A673 (cell line): ENCODE results near the gene GRHL3. TPM values are rescaled to one million over a fixed set of nuclear protein-coding genes. Genes with fewer than 3 reads are reported as not detected.

Source experiments
- BruUV-seq: library from RNA; stranded (reverse); fragments of 400-500 nt; replicated peaks from 2 replicates; lab custom pipeline; 2021; lab: Mats Ljungman, UMichigan
- CTCF ChIA-PET: fragments of 300-600 bp; sonication (Branson Sonifier 250); formaldehyde crosslinking; loops from one replicate; lab custom pipeline; 2022; ENCODE audit warnings: antibody characterized with exemption; lab: Charles Lee
- POLR2A ChIA-PET: fragments of 300-600 bp; sonication (Branson Sonifier 250); formaldehyde crosslinking; loops from one replicate; lab custom pipeline; 2022; ENCODE audit warnings: antibody characterized with exemption; ENCODE audit not compliant: low non-redundant PET; lab: Charles Lee
- DNase-seq: peaks from one replicate; pipeline ENCODE4 v3.0.0-alpha.2; 2015; ENCODE audit warnings: low spot score
- H3K27ac ChIP-seq: fragments of 200-600 bp; sonication (generic); 2 replicates; pipeline ENCODE4 v1.5.1; 2016; ENCODE audit warnings: mixed run types, low read depth, mild to moderate bottlenecking, mixed read lengths, antibody characterized with exemption, low read length; ENCODE audit not compliant: poor library complexity, severe bottlenecking
- H3K27me3 ChIP-seq: fragments of 200-600 bp; sonication (generic); replicated peaks from 2 replicates; pipeline ENCODE4 v1.6.1; 2017; ENCODE audit warnings: mixed run types, low read depth, mild to moderate bottlenecking, mixed read lengths, antibody characterized with exemption, low read length; ENCODE audit not compliant: insufficient read depth, poor library complexity
- H3K36me3 ChIP-seq: fragments of 200-600 bp; sonication (generic); 2 replicates; pipeline ENCODE4 v1.6.1; 2016; ENCODE audit warnings: mixed run types, mild to moderate bottlenecking, mixed read lengths, antibody characterized with exemption, low read length; ENCODE audit not compliant: insufficient read depth, poor library complexity, severe bottlenecking
- H3K4me1 ChIP-seq: fragments of 200-600 bp; sonication (generic); 2 replicates; pipeline ENCODE4 v1.6.1; 2017; ENCODE audit warnings: mixed run types, mild to moderate bottlenecking, mixed read lengths, antibody characterized with exemption, low read length; ENCODE audit not compliant: insufficient read depth, poor library complexity, severe bottlenecking
- H3K4me3 ChIP-seq: fragments of 200-600 bp; sonication (generic); 2 replicates; pipeline ENCODE4 v1.5.1; 2016; ENCODE audit warnings: low read depth, mixed run types, mild to moderate bottlenecking, mixed read lengths, low read length; ENCODE audit not compliant: poor library complexity, severe bottlenecking
- H3K9me3 ChIP-seq: fragments of 200-600 bp; sonication (generic); 2 replicates; pipeline ENCODE4 v1.6.1; 2016; ENCODE audit warnings: mixed run types, low read depth, mild to moderate bottlenecking, mixed read lengths, antibody characterized with exemption, low read length; ENCODE audit not compliant: poor library complexity, severe bottlenecking
- EZH2 ChIP-seq: fragments of 200-600 bp; sonication (generic); IDR thresholded peaks from 2 replicates; pipeline ENCODE4 v1.6.1; 2017; ENCODE audit warnings: borderline replicate concordance, low read depth, mild to moderate bottlenecking, mixed read lengths, antibody characterized with exemption, low read length; ENCODE audit not compliant: poor library complexity, severe bottlenecking
- intact Hi-C: fragments of 100-400 bp; cut with micrococcal nuclease; formaldehyde crosslinking; loops from one replicate; pipeline ENCODE4 v1.10.0; 2022; ENCODE audit not compliant: unreplicated experiment
- total RNA-seq: library from RNA; stranded (reverse); gene quantifications from 2 replicates; pipeline ENCODE4 v1.2.3, GENCODE V29; 2021
- TF ChIP-seq, protein P1 (sequence below): fragments of 300-800, 200-600 bp; sonication (generic); conservative IDR thresholded peaks from 2 replicates; pipeline ENCODE4 v1.5.1; 2017; ENCODE audit warnings: low read depth, mild to moderate bottlenecking, antibody characterized with exemption, low read length, moderate library complexity, mixed read lengths

The GRHL3 gene
- total RNA-seq, 1 experiment from 2014 or later: not detected

- no TSS peak for BruUV-seq
- CTCF ChIA-PET: no interaction called here
These were observed 15.6 kb upstream of the GRHL3 start for GRCh38 chr1:24303600-24303999.

DNA sequence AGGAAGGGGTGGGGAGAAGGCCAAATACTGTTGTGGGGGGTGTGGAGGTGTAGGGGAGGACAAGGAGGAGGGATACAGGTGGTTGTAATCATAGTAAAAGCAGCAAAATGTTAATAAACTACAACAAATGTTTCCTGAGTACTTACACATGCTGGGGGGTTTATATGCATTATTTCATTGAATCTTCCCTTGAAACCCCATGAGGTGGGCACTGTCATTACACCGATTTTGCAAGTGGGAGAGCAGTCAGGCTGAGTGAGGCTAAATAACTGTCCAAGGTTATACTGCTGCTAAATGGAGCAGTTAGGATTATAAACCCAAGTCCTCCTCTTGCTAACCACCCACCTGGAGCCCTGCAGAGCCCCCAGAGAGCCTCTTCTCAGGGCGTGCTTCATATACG, 14.4 kb upstream of the GRHL3 start:
- Histone ChIP-seq H3K27ac (no peak overlapping the region), H3K4me1 (peaks cover 15% of the 10 kb centered on the region), H3K27me3 (no peaks in the 10 kb centered on the region), H3K9me3 (no peaks in the 10 kb centered on the region), H3K4me3 (no peak overlapping the region), H3K36me3 (no peaks in the 10 kb centered on the region)
- no TSS peak for BruUV-seq
- ChIA-PET CTCF (no interaction called here), POLR2A (no interaction called here)
- intact Hi-C loops: no loop called here
- no peak for TF ChIP-seq EZH2
- TF ChIP-seq, protein P1, sequence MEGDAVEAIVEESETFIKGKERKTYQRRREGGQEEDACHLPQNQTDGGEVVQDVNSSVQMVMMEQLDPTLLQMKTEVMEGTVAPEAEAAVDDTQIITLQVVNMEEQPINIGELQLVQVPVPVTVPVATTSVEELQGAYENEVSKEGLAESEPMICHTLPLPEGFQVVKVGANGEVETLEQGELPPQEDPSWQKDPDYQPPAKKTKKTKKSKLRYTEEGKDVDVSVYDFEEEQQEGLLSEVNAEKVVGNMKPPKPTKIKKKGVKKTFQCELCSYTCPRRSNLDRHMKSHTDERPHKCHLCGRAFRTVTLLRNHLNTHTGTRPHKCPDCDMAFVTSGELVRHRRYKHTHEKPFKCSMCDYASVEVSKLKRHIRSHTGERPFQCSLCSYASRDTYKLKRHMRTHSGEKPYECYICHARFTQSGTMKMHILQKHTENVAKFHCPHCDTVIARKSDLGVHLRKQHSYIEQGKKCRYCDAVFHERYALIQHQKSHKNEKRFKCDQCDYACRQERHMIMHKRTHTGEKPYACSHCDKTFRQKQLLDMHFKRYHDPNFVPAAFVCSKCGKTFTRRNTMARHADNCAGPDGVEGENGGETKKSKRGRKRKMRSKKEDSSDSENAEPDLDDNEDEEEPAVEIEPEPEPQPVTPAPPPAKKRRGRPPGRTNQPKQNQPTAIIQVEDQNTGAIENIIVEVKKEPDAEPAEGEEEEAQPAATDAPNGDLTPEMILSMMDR: no peak
- DNase-seq: no peak

More at GRCh38 chr1:24303600-24303999, 15.6 kb upstream of the GRHL3 start:
- intact Hi-C loops: no loop called here
- no peaks in the 10 kb centered on the region for H3K36me3 ChIP-seq
- no peak for DNase-seq
- TF ChIP-seq, protein P1: no peak
- no peak for TF ChIP-seq EZH2
- no peaks in the 10 kb centered on the region for H3K9me3 ChIP-seq
- peaks cover 15% of the 10 kb centered on the region for H3K4me1 ChIP-seq
- POLR2A ChIA-PET: no interaction called here
- no peaks in the 10 kb centered on the region for H3K27me3 ChIP-seq
- H3K4me3 ChIP-seq: no peak overlapping the region
- no peak overlapping the region for H3K27ac ChIP-seq

GRCh38 chr1:24308365-24309015, 10.7 kb upstream of the GRHL3 start:
- no TSS peak for BruUV-seq
- intact Hi-C loops: no loop called here
- no peak for TF ChIP-seq EZH2
- TF ChIP-seq, protein P1: 0 out of 2 replicates have a peak, but pooled peaks have one; percentile 14
- H3K9me3 ChIP-seq: no peaks in the 10 kb centered on the region
- H3K4me3 ChIP-seq: no peak overlapping the region
- H3K36me3 ChIP-seq: no peaks in the 10 kb centered on the region
- ChIA-PET POLR2A (no interaction called here), CTCF (no interaction called here)
- no peaks in the 10 kb centered on the region for H3K4me1 ChIP-seq
- H3K27ac ChIP-seq: no peak overlapping the region
- H3K27me3 ChIP-seq: no peaks in the 10 kb centered on the region
- peak; percentile 32 for DNase-seq
